GM10248 (cell line): ENCODE data around the gene SPDYE18.
"Not testable (repeated sequence)": the region's sequence is repeated elsewhere in the genome, so short reads cannot be mapped to it uniquely, and the experiment has no call there.

ENCODE experiments used
- CTCF ChIA-PET: fragments of 300-600 bp; sonication (Branson Sonifier 250); formaldehyde crosslinking; extraction: SDS; loops from one replicate; lab custom pipeline; 2021; ENCODE audit warnings: antibody characterized with exemption; lab: Yijun Ruan, JAX
- POLR2A ChIA-PET: fragments of 350-650 bp; sonication (Branson Sonifier 250); formaldehyde crosslinking; extraction: SDS; loops from one replicate; lab custom pipeline; 2020; ENCODE audit warnings: antibody characterized with exemption; lab: Yijun Ruan, JAX
- DNase-seq: peaks from one replicate; pipeline ENCODE4 v3.0.0; 2012; ENCODE audit errors: extremely low spot score

SPDYE18 gene

GRCh38 chr7:77010074-77010680, 52.2 kb downstream of the SPDYE18 start:
- CTCF ChIA-PET, POLR2A ChIA-PET, DNase-seq: not testable (repeated sequence)

- CTCF ChIA-PET, POLR2A ChIA-PET, DNase-seq: not testable (repeated sequence)
Measured at GRCh38 chr7:77008000-77008399, 54.4 kb downstream of the SPDYE18 start.

- DNase-seq, CTCF ChIA-PET, POLR2A ChIA-PET: not testable (repeated sequence)
Measured at GRCh38 chr7:77006127-77007110, 55.9 kb downstream of the SPDYE18 start.

GRCh38 chr7:77005461-77006057, 56.8 kb downstream of the SPDYE18 start:
- CTCF ChIA-PET, POLR2A ChIA-PET: not testable (repeated sequence)

GRCh38 chr7:77004151-77004550, 58.2 kb downstream of the SPDYE18 start:
- DNase-seq, POLR2A ChIA-PET: not testable (repeated sequence)

More at GRCh38 chr7:77005461-77006057, 56.8 kb downstream of the SPDYE18 start:
- not testable (repeated sequence) for DNase-seq

GRCh38 chr7:77003241-77003640, 59.1 kb downstream of the SPDYE18 start:
- CTCF ChIA-PET, DNase-seq, POLR2A ChIA-PET: not testable (repeated sequence)

More at GRCh38 chr7:77004151-77004550, 58.2 kb downstream of the SPDYE18 start:
- CTCF ChIA-PET = not testable (repeated sequence)

- DNase-seq, CTCF ChIA-PET, POLR2A ChIA-PET: not testable (repeated sequence)
Measured at GRCh38 chr7:77002678-77003233, 59.6 kb downstream of the SPDYE18 start.

GRCh38 chr7:77002104-77002503, 60.3 kb downstream of the SPDYE18 start:
- DNase-seq, POLR2A ChIA-PET, CTCF ChIA-PET: not testable (repeated sequence)
